CD4-positive, alpha-beta memory T cell (primary cell): Measurements from ENCODE around the gene YJU2. TPM values are rescaled to one million over a fixed set of nuclear protein-coding genes. Genes with fewer than 3 reads are reported as not detected.
A peak's percentile ranks its signal among the peaks of the same experiment; 100 is the strongest.

Experiments
- CTCF ChIA-PET: fragments of 350-600 bp; sonication (Branson Sonifier 250); formaldehyde crosslinking; loops from one replicate; lab custom pipeline; 2021; ENCODE audit warnings: inconsistent platforms; ENCODE audit not compliant: partially characterized antibody; lab: Charles Lee
- POLR2A ChIA-PET: fragments of 350-600 bp; sonication (Branson Sonifier 250); formaldehyde crosslinking; loops from one replicate; lab custom pipeline; 2021; ENCODE audit not compliant: partially characterized antibody; lab: Charles Lee
- DNase-seq, 5 donors: peaks; one replicate each; pipeline versions ENCODE4 v3.0.0 to v3.0.0-alpha.2; 2020 to 2022; ENCODE audit warnings: mixed read lengths in 1 of 5
- H3K27ac ChIP-seq: one replicate; pipeline ENCODE4 v1.7.0; 2013; ENCODE audit warnings: low read depth, low read length
- H3K27me3 ChIP-seq: 2 replicates; pipeline ENCODE4 v1.7.0; 2013; ENCODE audit warnings: mild to moderate bottlenecking, low read length, moderate library complexity; ENCODE audit not compliant: insufficient read depth
- H3K36me3 ChIP-seq: 2 replicates; pipeline ENCODE4 v1.7.0; 2013; ENCODE audit warnings: mild to moderate bottlenecking, low read length, moderate library complexity; ENCODE audit not compliant: insufficient read depth
- H3K4me1 ChIP-seq: 2 replicates; pipeline ENCODE4 v1.7.0; 2013; ENCODE audit warnings: mild to moderate bottlenecking, low read length, moderate library complexity; ENCODE audit not compliant: insufficient read depth
- H3K4me3 ChIP-seq, 2 donors: one replicate each; pipeline ENCODE4 v1.7.0; 2013; ENCODE audit warnings: low read length in 2 of 2, mild to moderate bottlenecking in 1 of 2
- H3K9me3 ChIP-seq, 2 donors: one replicate each; pipeline ENCODE4 v1.7.0; 2013; ENCODE audit warnings: low read length in 2 of 2, control low read depth in 1 of 2; ENCODE audit not compliant: control insufficient read depth in 1 of 2
- H3K27ac Mint-ChIP-seq, 7 donors: one replicate each; pipeline ENCODE4 v1.8.0; 2020 to 2021; ENCODE audit warnings: mixed read lengths in 7 of 7, mild to moderate bottlenecking in 6 of 7, inconsistent platforms in 3 of 7, moderate library complexity in 3 of 7
- H3K27me3 Mint-ChIP-seq, 2 donors: one replicate each; pipeline ENCODE4 v1.8.0; 2020 to 2021; ENCODE audit warnings: mixed read lengths in 2 of 2
- H3K36me3 Mint-ChIP-seq, 2 donors: one replicate each; pipeline ENCODE4 v1.8.0; 2020 to 2021; ENCODE audit warnings: mixed read lengths in 2 of 2, inconsistent platforms in 1 of 2, mild to moderate bottlenecking in 1 of 2
- H3K4me1 Mint-ChIP-seq, 4 donors: one replicate each; pipeline ENCODE4 v1.8.0; 2020 to 2021; ENCODE audit warnings: mixed read lengths in 4 of 4, mild to moderate bottlenecking in 1 of 4
- H3K4me3 Mint-ChIP-seq, 8 donors: one replicate each; pipeline ENCODE4 v1.8.0; 2020 to 2021; ENCODE audit warnings: mixed read lengths in 8 of 8, mild to moderate bottlenecking in 7 of 8, moderate library complexity in 6 of 8, inconsistent platforms in 3 of 8
- H3K9me3 Mint-ChIP-seq, 8 donors: one replicate each; pipeline ENCODE4 v1.8.0; 2020 to 2021; ENCODE audit warnings: mixed read lengths in 8 of 8, mild to moderate bottlenecking in 5 of 8, inconsistent platforms in 3 of 8, moderate library complexity in 1 of 8
- intact Hi-C: fragments of 100-400 bp; cut with micrococcal nuclease; formaldehyde crosslinking; loops from one replicate; pipeline ENCODE4 v1.15.1; 2023
- polyA plus RNA-seq, 2 donors: library from polyadenylated mRNA; unstranded; fragments of 300-500 nt; fragmentation: Illumina TruSeq; gene quantifications; one replicate each; pipeline ENCODE4 v1.2.3, GENCODE V29; 2021
- total RNA-seq, 2 experiments: library from RNA; stranded (reverse); gene quantifications; one replicate each; pipeline ENCODE4 v1.2.3, GENCODE V29; 2021

YJU2 gene
- total and polyA plus RNA-seq, 4 experiments from 2014 or later, result 13.0 to 36.1 (median 28.7) TPM

- no peaks in the 10 kb centered on the region for H3K9me3 ChIP-seq
- Mint-ChIP-seq H3K4me3 (no peak overlapping the region), H3K27me3 (peaks cover 0 to 2% of the 10 kb centered on the region in 2 donors), H3K9me3 (no peaks in the 10 kb centered on the region), H3K4me1 (peaks cover 10 to 22% (median 13%) of the 10 kb centered on the region in 4 donors), H3K27ac (peak overlapping the region in 1 of 7 donors; percentile 18), H3K36me3 (no peaks in the 10 kb centered on the region)
- CTCF ChIA-PET, result interaction anchor here (0.5 kb wide), 1 partner anchor 311 kb away, joined by 3 read pairs; no protein-coding TSS in a partner anchor
- no peak overlapping the region for H3K27ac ChIP-seq
- no peaks in the 10 kb centered on the region for H3K36me3 ChIP-seq
- H3K4me3 ChIP-seq, result no peak overlapping the region
- peaks cover 10% of the 10 kb centered on the region for H3K4me1 ChIP-seq
- no peaks in the 10 kb centered on the region for H3K27me3 ChIP-seq
- no peak for DNase-seq
- POLR2A ChIA-PET, result no interaction called here
- intact Hi-C loops, result no loop called here
Measured at GRCh38 chr19:4297901-4298809, 51.3 kb downstream of the YJU2 start.

GRCh38 chr19:4298810-4299550 is 52.1 kb downstream of the YJU2 start:
- ChIA-PET CTCF (interaction anchor here (0.5 kb wide), 1 partner anchor 311 kb away, joined by 3 read pairs; no protein-coding TSS in a partner anchor), POLR2A (no interaction called here)
- Mint-ChIP-seq H3K4me3 (peak overlapping the region in 3 of 8 donors; percentile 0 to 69 (median 39)), H3K27ac (peak overlapping the region in 2 of 7 donors; percentile 2 to 18), H3K9me3 (no peaks in the 10 kb centered on the region), H3K27me3 (peaks cover 0 to 2% of the 10 kb centered on the region in 2 donors), H3K4me1 (peaks cover 12 to 25% (median 16%) of the 10 kb centered on the region in 4 donors), H3K36me3 (no peaks in the 10 kb centered on the region)
- peaks cover 14% of the 10 kb centered on the region for H3K4me1 ChIP-seq
- no peak overlapping the region for H3K27ac ChIP-seq
- intact Hi-C loops, result no loop called here
- no peak overlapping the region for H3K4me3 ChIP-seq
- no peak for DNase-seq
- no peaks in the 10 kb centered on the region for H3K27me3 ChIP-seq
- H3K9me3 ChIP-seq, result no peaks in the 10 kb centered on the region
- H3K36me3 ChIP-seq, result no peaks in the 10 kb centered on the region

- POLR2A ChIA-PET, result no interaction called here
- Mint-ChIP-seq H3K27ac (peak overlapping the region in 4 of 7 donors; percentile 43 to 88 (median 59)), H3K4me1 (peaks cover 13 to 29% (median 21%) of the 10 kb centered on the region in 4 donors)
Measured at GRCh38 chr19:4300589-4300988, 53.7 kb downstream of the YJU2 start.

GRCh38 chr19:4301590-4302242 is 54.8 kb downstream of the YJU2 start:
- ChIA-PET CTCF (no interaction called here), POLR2A (interaction anchor here (1.5 kb wide), 1 partner anchor 27 kb away, joined by 6 read pairs; no protein-coding TSS in a partner anchor)
- Histone ChIP-seq H3K27ac (no peak overlapping the region), H3K4me3 (no peak overlapping the region), H3K9me3 (no peaks in the 10 kb centered on the region), H3K4me1 (peaks cover 18% of the 10 kb centered on the region), H3K27me3 (no peaks in the 10 kb centered on the region), H3K36me3 (no peaks in the 10 kb centered on the region)
- H3K9me3 Mint-ChIP-seq, result no peaks in the 10 kb centered on the region
- H3K36me3 Mint-ChIP-seq, result no peaks in the 10 kb centered on the region
- peaks cover 13 to 32% (median 23%) of the 10 kb centered on the region in 4 donors for H3K4me1 Mint-ChIP-seq
- H3K27me3 Mint-ChIP-seq, result peaks cover 0 to 5% of the 10 kb centered on the region in 2 donors
- no peak for DNase-seq
- peak overlapping the region; percentile 78 to 91 (median 85) for H3K4me3 Mint-ChIP-seq
- intact Hi-C loops, result loop anchor here (5.0 kb wide), 1 partner anchor 41 kb away; the partner anchor contains the start of gene MPND
- peak overlapping the region; percentile 13 to 95 (median 91) for H3K27ac Mint-ChIP-seq

More at GRCh38 chr19:4300589-4300988, 53.7 kb downstream of the YJU2 start:
- Histone ChIP-seq H3K27ac (no peak overlapping the region), H3K36me3 (no peaks in the 10 kb centered on the region), H3K4me1 (peaks cover 18% of the 10 kb centered on the region), H3K27me3 (no peaks in the 10 kb centered on the region), H3K9me3 (no peaks in the 10 kb centered on the region), H3K4me3 (no peak overlapping the region)
- Mint-ChIP-seq H3K4me3 (peak overlapping the region in 5 of 8 donors; percentile 18 to 73 (median 46)), H3K27me3 (peaks cover 0 to 2% of the 10 kb centered on the region in 2 donors), H3K9me3 (no peaks in the 10 kb centered on the region), H3K36me3 (no peaks in the 10 kb centered on the region)
- CTCF ChIA-PET, result no interaction called here
- no peak for DNase-seq
- intact Hi-C loops, result loop anchor here (5.0 kb wide), 1 partner anchor 42 kb away; the partner anchor contains the start of gene MPND

- H3K4me3 Mint-ChIP-seq, result peak within 1 kb of the TSS; percentile 78 to 91 (median 85)
- Histone ChIP-seq H3K4me3 (no peak within 1 kb of the TSS), H3K27ac (no peak within 1 kb of the TSS), H3K27me3 (no peaks in the 10 kb centered on the region), H3K36me3 (no peaks in the 10 kb centered on the region), H3K9me3 (no peaks in the 10 kb centered on the region), H3K4me1 (peaks cover 18% of the 10 kb centered on the region)
- H3K9me3 Mint-ChIP-seq, result no peaks in the 10 kb centered on the region
- DNase-seq, result no peak
- no peaks in the 10 kb centered on the region for H3K36me3 Mint-ChIP-seq
- H3K27ac Mint-ChIP-seq, result peak within 1 kb of the TSS; percentile 13 to 95 (median 91)
- CTCF ChIA-PET, result no interaction called here
- peaks cover 0 to 6% of the 10 kb centered on the region in 2 donors for H3K27me3 Mint-ChIP-seq
- peaks cover 13 to 32% (median 23%) of the 10 kb centered on the region in 4 donors for H3K4me1 Mint-ChIP-seq
- POLR2A ChIA-PET, result interaction anchor here (1.0 to 1.5 kb wide), 2 partner anchors 26 to 41 kb away, joined by 3 to 6 read pairs; no protein-coding TSS in a partner anchor
- intact Hi-C loops, result loop anchor here (5.0 kb wide), 1 partner anchor 40 kb away; the partner anchor contains the start of gene MPND
Measured at GRCh38 chr19:4302243-4302640, 55.4 kb downstream of the YJU2 start, which contains the start of gene TMIGD2. TSS of gene TMIGD2 (minus strand) at chr19:4302389. CDS start at chr19:4302385, 4 bp downstream.

GRCh38 chr19:4303819-4304537 is 57.1 kb downstream of the YJU2 start:
- Histone ChIP-seq H3K4me1 (peaks cover 18% of the 10 kb centered on the region), H3K9me3 (no peaks in the 10 kb centered on the region), H3K36me3 (no peaks in the 10 kb centered on the region), H3K27me3 (no peaks in the 10 kb centered on the region), H3K4me3 (no peak overlapping the region), H3K27ac (no peak overlapping the region)
- Mint-ChIP-seq H3K27ac (peak overlapping the region in 5 of 7 donors; percentile 42 to 87 (median 74)), H3K4me3 (peak overlapping the region; percentile 28 to 80 (median 67)), H3K4me1 (peaks cover 13 to 31% (median 22%) of the 10 kb centered on the region in 4 donors), H3K36me3 (no peaks in the 10 kb centered on the region), H3K9me3 (no peaks in the 10 kb centered on the region), H3K27me3 (peaks cover 0 to 6% of the 10 kb centered on the region in 2 donors)
- ChIA-PET POLR2A (no interaction called here), CTCF (interaction anchor here (1.9 kb wide), 1 partner anchor 35 kb away, joined by 8 read pairs; no protein-coding TSS in a partner anchor)
- intact Hi-C loops, result loop anchor here (5.0 kb wide), 1 partner anchor 38 kb away; the partner anchor contains the start of gene MPND
- DNase-seq, result no peak
